K562 (cell line): ENCODE results near the gene LAMTOR4. TPM values are rescaled to one million over a fixed set of nuclear protein-coding genes. Genes with fewer than 3 reads are reported as not detected.

Experiments used
- CREBBP ChIP-seq: IDR thresholded peaks from one replicate; pipeline ENCODE4 v1.6.1; 2012; ENCODE audit warnings: low read depth, mild to moderate bottlenecking, control low read depth, inconsistent platforms, low read length
- E2F6 ChIP-seq, 2 experiments: IDR thresholded peaks; 2 replicates each; pipeline ENCODE4 v1.6.1; 2011; ENCODE audit warnings: borderline replicate concordance in 1 of 2, control low read depth in 1 of 2, low read depth in 1 of 2, low read length in 1 of 2, mild to moderate bottlenecking in 1 of 2, mixed read lengths in 1 of 2, moderate library complexity in 1 of 2; ENCODE audit not compliant: insufficient read depth in 1 of 2, insufficient read length in 1 of 2, poor library complexity in 1 of 2, severe bottlenecking in 1 of 2; ENCODE audit errors: extremely low read depth in 1 of 2
- ELK1 ChIP-seq: sonication (generic); formaldehyde crosslinking; IDR thresholded peaks from 2 replicates; pipeline ENCODE4 v1.8.1; 2022; ENCODE audit warnings: missing genetic modification reagents
- GTF2A2 ChIP-seq: IDR thresholded peaks from 2 replicates; pipeline ENCODE4 v1.6.1; 2016; ENCODE audit warnings: mild to moderate bottlenecking, missing genetic modification characterization, missing compliant biosample characterization
- HDAC8 ChIP-seq: fragments of 450-650 bp; IDR thresholded peaks from 2 replicates; pipeline ENCODE4 v1.6.1; 2016; ENCODE audit warnings: mild to moderate bottlenecking, missing genetic modification characterization, moderate library complexity, missing compliant biosample characterization
- ZNF586 ChIP-seq: fragments of 450-650 bp; formaldehyde crosslinking; conservative IDR thresholded peaks from 2 replicates; pipeline ENCODE4 v1.4.0; 2020; ENCODE audit warnings: mild to moderate bottlenecking, moderate library complexity
- ZNF830 ChIP-seq: fragments of 250-450 bp; sonication (Bioruptor Pico); IDR thresholded peaks from 2 replicates; pipeline ENCODE4 v1.5.0; 2021; ENCODE audit warnings: mild to moderate bottlenecking
- polyA plus RNA-seq, 8 experiments: library from polyadenylated mRNA; depleted of rRNA in 4 of 8; stranded (reverse) in 5 of 8; unstranded in 3 of 8; fragments of >200 nt; fragmentation: Nextera tagmentation in 2 of 8; fragmentation: Illumina TruSeq in 1 of 8; extraction: Ambion mirVana in 2 of 8; extraction: Trizol in 1 of 8; gene quantifications; 2 replicates each; pipeline versions ENCODE4 v1.2.1 to v1.2.3, GENCODE V29; 2011 to 2014; ENCODE audit warnings: inconsistent platforms in 1 of 8, missing spikeins in 1 of 8
- total RNA-seq, 7 experiments: library from RNA; depleted of rRNA in 6 of 7; stranded (reverse); fragments of >200 nt in 6 of 7; fragmentation: Illumina TruSeq in 2 of 7; extraction: Trizol in 2 of 7; gene quantifications; 2 replicates each; pipeline versions ENCODE4 v1.2.1 to v1.2.3, GENCODE V29; 2011 to 2021; ENCODE audit warnings: low replicate concordance in 1 of 7
- TF ChIP-seq, protein P1 (sequence below): fragments of 450-650 bp; IDR thresholded peaks from 2 replicates; pipeline ENCODE4 v1.6.1; 2016; ENCODE audit warnings: mild to moderate bottlenecking, moderate library complexity

Gene LAMTOR4
- total and polyA plus RNA-seq, 9 of the 15 experiments (the other 6 are each of a cell fraction or from before 2014, with no cell fraction given) = 79.6 to 314 (median 195) TPM

DNA sequence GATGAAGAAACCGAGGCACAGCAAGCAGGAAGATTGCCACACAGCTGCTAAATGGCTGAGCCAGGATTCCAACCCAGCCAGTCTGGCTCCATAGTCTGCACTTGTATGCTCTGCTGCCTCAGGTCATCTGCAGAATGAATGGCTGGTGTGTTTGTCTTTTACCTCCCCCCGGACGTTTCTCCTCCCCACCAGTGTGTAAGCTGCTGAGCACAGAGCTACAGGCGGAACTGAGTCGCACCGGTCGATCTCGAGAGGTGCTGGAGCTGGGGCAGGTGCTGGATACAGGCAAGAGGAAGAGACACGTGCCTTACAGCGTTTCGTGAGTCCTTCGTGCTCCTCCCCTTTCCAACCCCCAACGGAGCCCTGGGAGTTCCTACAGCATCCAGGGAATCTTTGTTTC lies 26.7 kb upstream of the LAMTOR4 start (continued):
- TF ChIP-seq, protein P1, sequence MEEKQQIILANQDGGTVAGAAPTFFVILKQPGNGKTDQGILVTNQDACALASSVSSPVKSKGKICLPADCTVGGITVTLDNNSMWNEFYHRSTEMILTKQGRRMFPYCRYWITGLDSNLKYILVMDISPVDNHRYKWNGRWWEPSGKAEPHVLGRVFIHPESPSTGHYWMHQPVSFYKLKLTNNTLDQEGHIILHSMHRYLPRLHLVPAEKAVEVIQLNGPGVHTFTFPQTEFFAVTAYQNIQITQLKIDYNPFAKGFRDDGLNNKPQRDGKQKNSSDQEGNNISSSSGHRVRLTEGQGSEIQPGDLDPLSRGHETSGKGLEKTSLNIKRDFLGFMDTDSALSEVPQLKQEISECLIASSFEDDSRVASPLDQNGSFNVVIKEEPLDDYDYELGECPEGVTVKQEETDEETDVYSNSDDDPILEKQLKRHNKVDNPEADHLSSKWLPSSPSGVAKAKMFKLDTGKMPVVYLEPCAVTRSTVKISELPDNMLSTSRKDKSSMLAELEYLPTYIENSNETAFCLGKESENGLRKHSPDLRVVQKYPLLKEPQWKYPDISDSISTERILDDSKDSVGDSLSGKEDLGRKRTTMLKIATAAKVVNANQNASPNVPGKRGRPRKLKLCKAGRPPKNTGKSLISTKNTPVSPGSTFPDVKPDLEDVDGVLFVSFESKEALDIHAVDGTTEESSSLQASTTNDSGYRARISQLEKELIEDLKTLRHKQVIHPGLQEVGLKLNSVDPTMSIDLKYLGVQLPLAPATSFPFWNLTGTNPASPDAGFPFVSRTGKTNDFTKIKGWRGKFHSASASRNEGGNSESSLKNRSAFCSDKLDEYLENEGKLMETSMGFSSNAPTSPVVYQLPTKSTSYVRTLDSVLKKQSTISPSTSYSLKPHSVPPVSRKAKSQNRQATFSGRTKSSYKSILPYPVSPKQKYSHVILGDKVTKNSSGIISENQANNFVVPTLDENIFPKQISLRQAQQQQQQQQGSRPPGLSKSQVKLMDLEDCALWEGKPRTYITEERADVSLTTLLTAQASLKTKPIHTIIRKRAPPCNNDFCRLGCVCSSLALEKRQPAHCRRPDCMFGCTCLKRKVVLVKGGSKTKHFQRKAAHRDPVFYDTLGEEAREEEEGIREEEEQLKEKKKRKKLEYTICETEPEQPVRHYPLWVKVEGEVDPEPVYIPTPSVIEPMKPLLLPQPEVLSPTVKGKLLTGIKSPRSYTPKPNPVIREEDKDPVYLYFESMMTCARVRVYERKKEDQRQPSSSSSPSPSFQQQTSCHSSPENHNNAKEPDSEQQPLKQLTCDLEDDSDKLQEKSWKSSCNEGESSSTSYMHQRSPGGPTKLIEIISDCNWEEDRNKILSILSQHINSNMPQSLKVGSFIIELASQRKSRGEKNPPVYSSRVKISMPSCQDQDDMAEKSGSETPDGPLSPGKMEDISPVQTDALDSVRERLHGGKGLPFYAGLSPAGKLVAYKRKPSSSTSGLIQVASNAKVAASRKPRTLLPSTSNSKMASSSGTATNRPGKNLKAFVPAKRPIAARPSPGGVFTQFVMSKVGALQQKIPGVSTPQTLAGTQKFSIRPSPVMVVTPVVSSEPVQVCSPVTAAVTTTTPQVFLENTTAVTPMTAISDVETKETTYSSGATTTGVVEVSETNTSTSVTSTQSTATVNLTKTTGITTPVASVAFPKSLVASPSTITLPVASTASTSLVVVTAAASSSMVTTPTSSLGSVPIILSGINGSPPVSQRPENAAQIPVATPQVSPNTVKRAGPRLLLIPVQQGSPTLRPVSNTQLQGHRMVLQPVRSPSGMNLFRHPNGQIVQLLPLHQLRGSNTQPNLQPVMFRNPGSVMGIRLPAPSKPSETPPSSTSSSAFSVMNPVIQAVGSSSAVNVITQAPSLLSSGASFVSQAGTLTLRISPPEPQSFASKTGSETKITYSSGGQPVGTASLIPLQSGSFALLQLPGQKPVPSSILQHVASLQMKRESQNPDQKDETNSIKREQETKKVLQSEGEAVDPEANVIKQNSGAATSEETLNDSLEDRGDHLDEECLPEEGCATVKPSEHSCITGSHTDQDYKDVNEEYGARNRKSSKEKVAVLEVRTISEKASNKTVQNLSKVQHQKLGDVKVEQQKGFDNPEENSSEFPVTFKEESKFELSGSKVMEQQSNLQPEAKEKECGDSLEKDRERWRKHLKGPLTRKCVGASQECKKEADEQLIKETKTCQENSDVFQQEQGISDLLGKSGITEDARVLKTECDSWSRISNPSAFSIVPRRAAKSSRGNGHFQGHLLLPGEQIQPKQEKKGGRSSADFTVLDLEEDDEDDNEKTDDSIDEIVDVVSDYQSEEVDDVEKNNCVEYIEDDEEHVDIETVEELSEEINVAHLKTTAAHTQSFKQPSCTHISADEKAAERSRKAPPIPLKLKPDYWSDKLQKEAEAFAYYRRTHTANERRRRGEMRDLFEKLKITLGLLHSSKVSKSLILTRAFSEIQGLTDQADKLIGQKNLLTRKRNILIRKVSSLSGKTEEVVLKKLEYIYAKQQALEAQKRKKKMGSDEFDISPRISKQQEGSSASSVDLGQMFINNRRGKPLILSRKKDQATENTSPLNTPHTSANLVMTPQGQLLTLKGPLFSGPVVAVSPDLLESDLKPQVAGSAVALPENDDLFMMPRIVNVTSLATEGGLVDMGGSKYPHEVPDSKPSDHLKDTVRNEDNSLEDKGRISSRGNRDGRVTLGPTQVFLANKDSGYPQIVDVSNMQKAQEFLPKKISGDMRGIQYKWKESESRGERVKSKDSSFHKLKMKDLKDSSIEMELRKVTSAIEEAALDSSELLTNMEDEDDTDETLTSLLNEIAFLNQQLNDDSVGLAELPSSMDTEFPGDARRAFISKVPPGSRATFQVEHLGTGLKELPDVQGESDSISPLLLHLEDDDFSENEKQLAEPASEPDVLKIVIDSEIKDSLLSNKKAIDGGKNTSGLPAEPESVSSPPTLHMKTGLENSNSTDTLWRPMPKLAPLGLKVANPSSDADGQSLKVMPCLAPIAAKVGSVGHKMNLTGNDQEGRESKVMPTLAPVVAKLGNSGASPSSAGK = 0 out of 2 replicates have a peak, but pooled peaks have one; percentile 15
- TF ChIP-seq ZNF586 (CRISPR knock-in tag) = no peak
- no peak for TF ChIP-seq HDAC8 (tag)
- TF ChIP-seq ELK1 = no peak
- peak in 1 of 2 experiments; percentile 47 for TF ChIP-seq E2F6 (IDR thresholded peaks at IDR 0.05; ENCODE audit: borderline replicate concordance in 1 of 2, extremely low read depth in 1 of 2, insufficient read depth in 1 of 2, insufficient read length in 1 of 2, low read depth in 1 of 2, low read length in 1 of 2, poor library complexity in 1 of 2, severe bottlenecking in 1 of 2)
- TF ChIP-seq ZNF830 = 0 out of 2 replicates have a peak, but pooled peaks have one; percentile 72
- no peak for TF ChIP-seq CREBBP
- TF ChIP-seq GTF2A2 (tag) = no peak
